Spleen (tissue), 7 donors: Measurements from ENCODE around the gene ZNF214.
"Not testable (repeated sequence)": the region's sequence is repeated elsewhere in the genome, so short reads cannot be mapped to it uniquely, and the experiment has no call there.

Experiments
- POLR2AphosphoS5 ChIP-seq, 3 donors: sonication (generic); formaldehyde crosslinking; IDR thresholded peaks; one replicate each; pipeline ENCODE4 v1.5.1; 2017; ENCODE audit warnings: antibody characterized with exemption in 3 of 3
- TF ChIP-seq, protein P1 (sequence below), 11 experiments: fragments of 200-600 bp in 7 of 11; fragments of 450-650 bp in 4 of 11; sonication (generic) in 4 of 11; IDR thresholded peaks in 8 of 11; conservative IDR thresholded peaks in 3 of 11; 1 replicate in 7 of 11; 2 replicates in 4 of 11; pipeline versions ENCODE4 v1.4.0 to v1.8.0; 2016 to 2021; ENCODE audit warnings: antibody characterized with exemption in 11 of 11, inconsistent platforms in 4 of 11, mild to moderate bottlenecking in 1 of 11
- donor health status: DM: no; HTN: no; CAD: no; lungs with moderate emphysema.
- donor health status: DM: no; HTN: no; CAD: no.
- donor health status: DM: no; HTN: no; CAD: no.

GRCh38 chr11:6954248-6954647, 65.9 kb downstream of the ZNF214 start:
- TF ChIP-seq, protein P1, sequence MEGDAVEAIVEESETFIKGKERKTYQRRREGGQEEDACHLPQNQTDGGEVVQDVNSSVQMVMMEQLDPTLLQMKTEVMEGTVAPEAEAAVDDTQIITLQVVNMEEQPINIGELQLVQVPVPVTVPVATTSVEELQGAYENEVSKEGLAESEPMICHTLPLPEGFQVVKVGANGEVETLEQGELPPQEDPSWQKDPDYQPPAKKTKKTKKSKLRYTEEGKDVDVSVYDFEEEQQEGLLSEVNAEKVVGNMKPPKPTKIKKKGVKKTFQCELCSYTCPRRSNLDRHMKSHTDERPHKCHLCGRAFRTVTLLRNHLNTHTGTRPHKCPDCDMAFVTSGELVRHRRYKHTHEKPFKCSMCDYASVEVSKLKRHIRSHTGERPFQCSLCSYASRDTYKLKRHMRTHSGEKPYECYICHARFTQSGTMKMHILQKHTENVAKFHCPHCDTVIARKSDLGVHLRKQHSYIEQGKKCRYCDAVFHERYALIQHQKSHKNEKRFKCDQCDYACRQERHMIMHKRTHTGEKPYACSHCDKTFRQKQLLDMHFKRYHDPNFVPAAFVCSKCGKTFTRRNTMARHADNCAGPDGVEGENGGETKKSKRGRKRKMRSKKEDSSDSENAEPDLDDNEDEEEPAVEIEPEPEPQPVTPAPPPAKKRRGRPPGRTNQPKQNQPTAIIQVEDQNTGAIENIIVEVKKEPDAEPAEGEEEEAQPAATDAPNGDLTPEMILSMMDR (IDR thresholded peaks at IDR 0.05 in 8 of 11, conservative IDR thresholded peaks at IDR 0.05 in 3 of 11): not testable (repeated sequence)
- not testable (repeated sequence) for TF ChIP-seq POLR2AphosphoS5 (IDR thresholded peaks at IDR 0.05)
